Stimulated activated CD4-positive, alpha-beta T cell treated with anti-CD3 and anti-CD28 coated beads, TNF-alpha, amount 100 ng/mL, for 1 hour (primary cell): Measurements from ENCODE around the gene PTPN14.

Experiments used
- DNase-seq, 3 donors: peaks; one replicate each; pipeline ENCODE4 v3.0.0-alpha.2; 2020; ENCODE audit warnings: low read depth in 3 of 3, low spot score in 1 of 3

Gene PTPN14

DNA sequence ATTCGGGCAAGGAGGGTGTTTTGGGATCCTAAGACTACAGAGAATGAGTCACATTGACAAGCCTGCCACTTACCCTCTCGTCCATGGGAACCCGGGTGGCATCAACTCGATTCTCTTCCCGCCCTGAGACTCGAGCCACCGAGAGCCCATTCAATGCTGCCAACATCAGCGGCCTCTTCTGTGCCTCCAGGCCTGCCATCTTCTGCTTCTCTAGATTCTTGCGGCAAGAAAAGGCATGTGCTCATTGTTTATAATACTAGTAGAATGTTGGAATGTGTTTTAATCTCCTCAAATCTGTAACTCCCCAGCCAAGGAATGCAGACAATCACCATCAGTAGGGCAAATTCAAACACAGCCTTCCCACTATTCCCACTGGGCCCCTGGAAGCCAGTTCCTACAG, 173.5 kb downstream of the PTPN14 start:
- DNase-seq, result no peak

- no peak for DNase-seq
These were observed 173.9 kb downstream of the PTPN14 start for GRCh38 chr1:214377485-214377884.

- no peak for DNase-seq
These were observed 179.3 kb downstream of the PTPN14 start for GRCh38 chr1:214372092-214372491.

DNA sequence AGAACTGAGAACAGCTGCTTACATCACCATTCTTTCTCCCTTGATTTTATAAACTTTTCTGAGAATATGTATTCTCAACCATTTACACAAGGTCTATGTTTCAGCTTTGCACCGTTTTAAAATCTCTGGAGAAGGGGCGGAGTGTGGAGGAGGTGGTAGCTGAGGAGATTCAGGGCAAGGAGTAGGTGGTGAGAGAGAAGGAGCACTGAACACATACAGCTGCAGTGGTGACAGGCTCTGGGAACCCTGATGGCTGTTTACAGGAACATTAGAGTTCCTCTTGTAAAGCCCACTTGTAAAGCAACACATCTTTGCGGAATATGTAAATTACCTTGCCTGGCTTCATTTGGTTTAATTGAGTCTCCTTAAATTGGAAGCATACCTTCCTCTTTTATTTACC, 180.8 kb downstream of the PTPN14 start:
- DNase-seq, result no peak

DNA sequence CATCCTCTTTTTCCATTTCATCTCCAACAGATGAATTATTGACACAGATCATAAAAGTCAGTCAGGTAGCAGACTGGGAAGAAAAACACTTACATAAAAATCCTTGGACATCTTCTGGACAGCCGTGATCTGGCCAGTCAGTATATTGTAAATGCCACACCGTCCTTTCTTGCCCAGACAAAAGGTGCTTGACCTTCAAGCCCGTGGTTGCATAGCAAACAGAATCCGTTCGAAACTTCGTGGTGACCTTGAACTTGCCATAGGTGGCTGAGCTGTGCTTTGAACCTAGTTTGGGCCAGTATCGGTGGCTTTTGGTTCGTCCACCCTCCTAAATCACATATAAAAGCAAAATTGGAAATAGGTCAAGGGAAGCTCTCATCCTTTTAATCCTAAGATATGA, 182.0 kb downstream of the PTPN14 start:
- no peak for DNase-seq

DNA sequence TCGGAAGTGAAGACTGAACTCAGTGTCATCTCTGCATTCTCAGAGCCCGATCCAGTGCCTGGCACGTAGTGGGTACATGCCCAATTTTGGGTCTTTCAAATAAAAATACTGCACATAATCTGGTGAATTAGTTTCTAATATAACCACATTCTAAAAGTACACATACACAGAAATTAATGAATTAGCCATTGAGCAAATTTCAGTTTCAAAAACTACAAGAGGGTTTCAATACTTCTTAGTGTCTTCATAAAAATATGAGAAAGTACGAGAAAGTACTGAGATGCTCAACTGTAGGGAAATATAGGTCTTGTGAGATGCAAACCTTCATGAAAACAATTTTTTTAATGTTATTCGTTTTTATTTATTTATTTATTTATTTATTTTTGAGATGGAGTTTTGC, 183.6 kb downstream of the PTPN14 start:
- DNase-seq, result no peak

- DNase-seq, result no peak
These were observed 186.6 kb downstream of the PTPN14 start for GRCh38 chr1:214364786-214365295.

- DNase-seq, result no peak
These were observed 187.0 kb downstream of the PTPN14 start for GRCh38 chr1:214364386-214364785.

- DNase-seq, result no peak
These were observed 188.0 kb downstream of the PTPN14 start for GRCh38 chr1:214363386-214363785.

- DNase-seq, result no peak
These were observed 189.1 kb downstream of the PTPN14 start for GRCh38 chr1:214362188-214362882.

DNA sequence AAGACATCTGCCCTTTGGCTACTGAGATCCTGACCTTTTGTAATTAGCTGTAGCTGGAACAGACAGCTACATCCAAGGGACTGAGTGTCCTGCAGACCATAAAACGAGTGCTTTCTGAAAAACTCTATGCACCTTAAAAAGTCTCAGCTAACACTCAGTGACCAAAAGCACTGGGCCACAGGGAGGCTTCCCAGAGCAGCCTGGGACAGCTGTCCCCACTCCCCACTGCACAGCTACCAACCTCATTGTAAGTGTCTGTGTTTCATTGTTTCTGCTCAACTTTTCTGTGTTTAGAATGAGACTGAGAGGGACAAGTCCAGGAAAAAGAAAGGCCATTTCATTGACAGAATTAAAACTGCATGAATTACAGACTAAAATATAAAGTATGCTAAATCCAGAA, 189.8 kb downstream of the PTPN14 start:
- no peak for DNase-seq

DNA sequence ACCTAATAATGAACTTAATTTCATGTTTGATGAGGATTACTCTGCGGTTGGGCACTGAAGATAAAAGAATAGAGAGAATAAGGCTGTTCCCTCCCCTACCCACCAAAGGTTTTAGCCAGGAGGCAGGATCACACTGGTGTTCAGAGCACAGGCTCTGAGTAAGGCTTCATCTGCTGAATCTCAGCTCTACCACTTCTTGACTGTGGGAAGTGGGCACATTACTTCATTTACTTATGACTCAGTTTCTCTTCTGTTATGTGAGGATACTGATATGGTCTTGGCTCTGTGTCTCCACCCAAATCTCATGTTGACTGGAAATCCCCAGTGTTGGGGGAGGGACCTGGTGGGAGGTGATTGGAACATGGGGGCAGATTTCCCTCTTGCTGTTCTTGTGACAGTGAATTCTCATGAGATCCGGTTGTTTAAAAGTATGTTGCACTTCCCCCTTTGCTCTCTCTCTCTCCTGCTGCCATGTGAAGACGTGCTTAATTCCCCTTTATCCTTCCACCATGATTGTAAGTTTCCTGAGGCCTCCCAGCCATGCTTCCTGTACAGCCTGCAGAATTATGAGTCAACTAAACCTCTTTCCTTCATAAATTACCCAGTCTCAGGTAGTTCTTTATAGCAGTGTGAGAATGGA, 190.8 kb downstream of the PTPN14 start:
- no peak for DNase-seq

GRCh38 chr1:214360116-214360515, 191.3 kb downstream of the PTPN14 start:
- no peak for DNase-seq

GRCh38 chr1:214354440-214355148, 196.8 kb downstream of the PTPN14 start:
- no peak for DNase-seq

DNA sequence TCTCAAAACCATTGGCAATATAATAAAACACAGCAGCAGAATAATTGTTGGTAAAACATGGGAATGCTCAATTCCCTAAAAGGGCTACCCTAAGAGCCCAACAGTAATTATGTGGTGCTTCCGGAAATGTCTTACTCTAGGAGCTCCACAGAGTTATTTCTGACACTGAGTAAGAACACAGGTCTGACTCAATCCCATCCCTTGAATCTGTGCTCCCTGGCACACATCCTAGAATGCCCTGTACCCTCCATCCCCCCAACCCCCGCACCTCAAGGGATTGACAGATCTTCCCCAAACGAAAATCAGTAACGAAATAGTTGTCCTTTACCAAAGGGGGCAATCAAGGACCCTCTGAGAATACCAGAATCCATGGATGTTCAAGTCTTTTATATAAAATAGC, 198.6 kb downstream of the PTPN14 start:
- DNase-seq, result no peak

GRCh38 chr1:214351551-214352277, 199.7 kb downstream of the PTPN14 start:
- DNase-seq, result no peak

GRCh38 chr1:214349781-214350180, 201.6 kb downstream of the PTPN14 start:
- DNase-seq, result no peak

DNA sequence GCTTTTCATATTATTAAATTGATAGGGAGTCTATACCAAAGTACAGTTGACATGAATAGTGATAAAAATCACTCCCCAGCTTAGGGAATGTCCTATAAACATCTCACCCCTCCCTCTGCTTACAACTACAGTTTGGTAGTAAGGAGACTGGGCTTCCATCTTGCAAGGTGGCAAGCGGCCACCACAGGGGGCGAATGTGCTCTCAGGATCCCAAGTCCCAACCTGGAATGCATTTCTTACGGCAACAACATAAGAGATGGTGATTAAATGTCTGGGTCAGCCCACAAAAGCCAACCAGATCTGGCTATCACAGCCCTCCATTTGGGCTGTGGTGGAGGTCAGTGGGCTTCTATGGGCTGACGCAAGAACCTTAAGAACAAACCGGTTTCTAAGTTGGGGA, 202.4 kb downstream of the PTPN14 start:
- DNase-seq, result no peak

DNA sequence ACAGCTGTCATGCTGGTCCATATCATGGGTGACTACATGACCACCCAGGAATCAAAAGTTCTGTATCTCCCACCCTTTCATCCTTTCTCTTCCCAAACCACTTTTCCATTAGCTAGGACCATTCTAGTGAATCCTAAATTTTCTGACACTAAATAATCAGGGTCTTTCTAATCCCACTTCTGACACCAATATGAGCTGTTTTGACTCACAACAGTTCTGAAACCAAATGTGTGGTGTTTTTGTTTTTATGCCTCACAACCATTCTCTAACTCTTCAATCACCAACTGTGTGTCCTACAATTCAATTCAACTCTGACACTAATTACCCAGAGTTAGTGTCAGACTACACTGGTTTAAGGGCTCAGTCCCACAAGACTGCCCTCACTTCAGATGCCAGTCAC, 206.5 kb downstream of the PTPN14 start:
- DNase-seq, result no peak

DNA sequence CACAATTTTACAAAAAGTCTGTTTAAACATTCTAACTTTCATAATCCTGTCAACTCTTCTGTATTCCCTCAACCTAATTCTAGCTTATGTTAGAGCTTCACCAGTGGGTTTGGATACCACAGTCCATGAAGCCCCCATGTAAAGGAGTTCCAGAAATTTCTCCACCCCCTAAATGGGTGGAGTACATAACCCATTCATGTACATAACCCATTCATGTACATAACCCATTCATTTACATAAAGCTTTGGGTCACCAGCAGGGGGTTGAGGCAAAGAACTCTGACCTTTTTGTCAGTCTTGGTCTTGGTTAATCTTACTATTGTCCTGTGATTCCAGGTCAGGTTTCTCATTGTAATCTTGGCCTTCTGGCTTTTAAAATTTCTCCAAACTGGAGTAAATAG, 208.9 kb downstream of the PTPN14 start:
- DNase-seq, result no peak

GRCh38 chr1:214341932-214342331, 209.5 kb downstream of the PTPN14 start:
- DNase-seq, result no peak

GRCh38 chr1:214341459-214341858, 209.9 kb downstream of the PTPN14 start:
- DNase-seq, result no peak
